SK-N-SH treated with all-trans-retinoic acid at 6 μM for 48 hours (cell line): Measurements from ENCODE around the gene TEKT5.

Experiments used
- ATAC-seq: fragments of 200-7000 bp; cut with Tn5 transposase; 3 replicates; pipeline ENCODE4 v1.9.1; 2020; ENCODE audit warnings: mild to moderate bottlenecking, moderate library complexity
- ARNTL ChIP-seq: fragments of 450-650 bp; formaldehyde crosslinking; IDR thresholded peaks from 2 replicates; pipeline ENCODE4 v1.5.0; 2020; ENCODE audit warnings: low read depth, mild to moderate bottlenecking, moderate library complexity, borderline replicate concordance
- BACH2 ChIP-seq: fragments of 250-450 bp; sonication (Bioruptor Pico); IDR thresholded peaks from 2 replicates; pipeline ENCODE4 v1.9.0; 2021; ENCODE audit warnings: mild to moderate bottlenecking, borderline replicate concordance
- CREB5 ChIP-seq: fragments of 250-450 bp; sonication (Bioruptor Pico); IDR thresholded peaks from 2 replicates; pipeline ENCODE4 v1.5.1; 2020; ENCODE audit warnings: low read depth, mild to moderate bottlenecking, moderate library complexity
- CSDC2 ChIP-seq: fragments of 250-450 bp; sonication (Bioruptor Pico); IDR thresholded peaks from 2 replicates; pipeline ENCODE4 v1.5.0; 2020; ENCODE audit warnings: mild to moderate bottlenecking, moderate library complexity
- CSRNP3 ChIP-seq: fragments of 250-450 bp; sonication (Bioruptor Pico); IDR thresholded peaks from 2 replicates; pipeline ENCODE4 v1.5.1; 2021; ENCODE audit warnings: mild to moderate bottlenecking, moderate library complexity
- ESRRG ChIP-seq: fragments of 250-450 bp; sonication (Bioruptor Pico); IDR thresholded peaks from 2 replicates; pipeline ENCODE4 v1.6.1; 2021; ENCODE audit warnings: mild to moderate bottlenecking
- GLIS3 ChIP-seq: fragments of 250-450 bp; sonication (Bioruptor Pico); IDR thresholded peaks from 2 replicates; pipeline ENCODE4 v1.5.0; 2020; ENCODE audit warnings: mild to moderate bottlenecking, moderate library complexity
- ISL1 ChIP-seq: fragments of 250-450 bp; sonication (Bioruptor Pico); IDR thresholded peaks from 2 replicates; pipeline ENCODE4 v2.1.2; 2022; ENCODE audit warnings: mild to moderate bottlenecking, moderate library complexity
- RARB ChIP-seq: fragments of 250-450 bp; sonication (Bioruptor Pico); IDR thresholded peaks from 2 replicates; pipeline ENCODE4 v1.8.0; 2021; ENCODE audit warnings: mild to moderate bottlenecking, moderate library complexity
- SNAI2 ChIP-seq: fragments of 250-450 bp; sonication (Bioruptor Pico); IDR thresholded peaks from 2 replicates; pipeline ENCODE4 v1.5.0; 2020; ENCODE audit warnings: mild to moderate bottlenecking, moderate library complexity
- TOX ChIP-seq: fragments of 250-450 bp; sonication (Bioruptor Pico); IDR thresholded peaks from 2 replicates; pipeline ENCODE4 v1.8.0; 2021; ENCODE audit warnings: mild to moderate bottlenecking, moderate library complexity, borderline replicate concordance
- TSHZ2 ChIP-seq: fragments of 250-450 bp; sonication (Bioruptor Pico); IDR thresholded peaks from 2 replicates; pipeline ENCODE4 v1.5.0; 2020; ENCODE audit warnings: mild to moderate bottlenecking, moderate library complexity
- ZFP3 ChIP-seq: fragments of 250-450 bp; sonication (Bioruptor Pico); IDR thresholded peaks from 2 replicates; pipeline ENCODE4 v1.5.0; 2020; ENCODE audit warnings: mild to moderate bottlenecking, moderate library complexity
- ZNF70 ChIP-seq: fragments of 450-650 bp; formaldehyde crosslinking; IDR thresholded peaks from 2 replicates; pipeline ENCODE4 v1.5.0; 2020; ENCODE audit warnings: mild to moderate bottlenecking, moderate library complexity
- ZNF8 ChIP-seq: fragments of 450-650 bp; formaldehyde crosslinking; IDR thresholded peaks from 2 replicates; pipeline ENCODE4 v1.5.0; 2020; ENCODE audit warnings: mild to moderate bottlenecking, moderate library complexity
- TF ChIP-seq, protein P1 (sequence below): fragments of 250-450 bp; sonication (Bioruptor Pico); IDR thresholded peaks from 2 replicates; pipeline ENCODE4 v1.8.0; 2020; ENCODE audit warnings: mild to moderate bottlenecking, moderate library complexity, borderline replicate concordance
- TF ChIP-seq, protein P2 (sequence below): fragments of 250-450 bp; sonication (Bioruptor Pico); IDR thresholded peaks from 2 replicates; pipeline ENCODE4 v1.8.0; 2021; ENCODE audit warnings: low read depth, mild to moderate bottlenecking, moderate library complexity, borderline replicate concordance

The TEKT5 gene

GRCh38 chr16:10644092-10644491 lies 50.6 kb downstream of the TEKT5 start:
- ATAC-seq, result no peak
- no peak for TF ChIP-seq TSHZ2
- no peak for TF ChIP-seq BACH2 (CRISPR knock-in tag)
- TF ChIP-seq, protein P1, sequence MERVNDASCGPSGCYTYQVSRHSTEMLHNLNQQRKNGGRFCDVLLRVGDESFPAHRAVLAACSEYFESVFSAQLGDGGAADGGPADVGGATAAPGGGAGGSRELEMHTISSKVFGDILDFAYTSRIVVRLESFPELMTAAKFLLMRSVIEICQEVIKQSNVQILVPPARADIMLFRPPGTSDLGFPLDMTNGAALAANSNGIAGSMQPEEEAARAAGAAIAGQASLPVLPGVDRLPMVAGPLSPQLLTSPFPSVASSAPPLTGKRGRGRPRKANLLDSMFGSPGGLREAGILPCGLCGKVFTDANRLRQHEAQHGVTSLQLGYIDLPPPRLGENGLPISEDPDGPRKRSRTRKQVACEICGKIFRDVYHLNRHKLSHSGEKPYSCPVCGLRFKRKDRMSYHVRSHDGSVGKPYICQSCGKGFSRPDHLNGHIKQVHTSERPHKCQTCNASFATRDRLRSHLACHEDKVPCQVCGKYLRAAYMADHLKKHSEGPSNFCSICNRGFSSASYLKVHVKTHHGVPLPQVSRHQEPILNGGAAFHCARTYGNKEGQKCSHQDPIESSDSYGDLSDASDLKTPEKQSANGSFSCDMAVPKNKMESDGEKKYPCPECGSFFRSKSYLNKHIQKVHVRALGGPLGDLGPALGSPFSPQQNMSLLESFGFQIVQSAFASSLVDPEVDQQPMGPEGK (CRISPR knock-in tag), result no peak

DNA sequence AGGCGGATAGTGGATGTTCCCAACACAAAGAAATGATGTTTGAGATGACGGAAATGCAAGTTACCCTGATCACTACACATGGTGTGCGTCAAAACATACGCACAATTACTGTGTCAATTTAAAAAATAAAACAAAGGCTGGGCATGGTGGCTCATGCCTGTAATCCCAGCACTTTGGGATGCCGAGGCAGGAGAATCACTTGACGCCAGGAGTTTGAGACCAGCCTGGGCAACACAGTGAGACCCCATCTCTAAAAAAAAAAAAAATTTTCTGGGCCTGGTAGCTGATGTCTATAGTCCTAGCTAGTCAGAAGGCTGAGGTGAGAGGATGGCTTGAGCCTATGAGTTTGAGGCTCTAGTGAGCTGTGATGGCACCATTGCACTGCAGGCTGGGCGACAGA lies 51.8 kb downstream of the TEKT5 start:
- no peak for ATAC-seq
- TF ChIP-seq TOX (CRISPR knock-in tag) (no peak), ZNF8 (CRISPR knock-in tag) (no peak), CREB5 (CRISPR knock-in tag) (no peak), RARB (no peak), ESRRG (CRISPR knock-in tag) (no peak), SNAI2 (CRISPR knock-in tag) (no peak), ISL1 (CRISPR knock-in tag) (no peak), TSHZ2 (no peak), CSDC2 (CRISPR knock-in tag) (no peak), ZNF70 (CRISPR knock-in tag) (no peak), GLIS3 (CRISPR knock-in tag) (no peak)
- TF ChIP-seq, protein P2, sequence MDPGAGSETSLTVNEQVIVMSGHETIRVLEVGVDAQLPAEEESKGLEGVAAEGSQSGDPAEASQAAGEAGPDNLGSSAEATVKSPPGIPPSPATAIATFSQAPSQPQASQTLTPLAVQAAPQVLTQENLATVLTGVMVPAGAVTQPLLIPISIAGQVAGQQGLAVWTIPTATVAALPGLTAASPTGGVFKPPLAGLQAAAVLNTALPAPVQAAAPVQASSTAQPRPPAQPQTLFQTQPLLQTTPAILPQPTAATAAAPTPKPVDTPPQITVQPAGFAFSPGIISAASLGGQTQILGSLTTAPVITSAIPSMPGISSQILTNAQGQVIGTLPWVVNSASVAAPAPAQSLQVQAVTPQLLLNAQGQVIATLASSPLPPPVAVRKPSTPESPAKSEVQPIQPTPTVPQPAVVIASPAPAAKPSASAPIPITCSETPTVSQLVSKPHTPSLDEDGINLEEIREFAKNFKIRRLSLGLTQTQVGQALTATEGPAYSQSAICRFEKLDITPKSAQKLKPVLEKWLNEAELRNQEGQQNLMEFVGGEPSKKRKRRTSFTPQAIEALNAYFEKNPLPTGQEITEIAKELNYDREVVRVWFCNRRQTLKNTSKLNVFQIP (CRISPR knock-in tag), result no peak
- TF ChIP-seq, protein P1 (CRISPR knock-in tag), result no peak

GRCh38 chr16:10641953-10642949 lies 52.5 kb downstream of the TEKT5 start:
- TF ChIP-seq ZFP3 (CRISPR knock-in tag) (no peak), CSRNP3 (CRISPR knock-in tag) (no peak), TSHZ2 (no peak), ARNTL (CRISPR knock-in tag) (no peak)
- ATAC-seq, result no peak
